ENCODE measurements around the gene ENOX1.

The ENOX1 gene

GRCh38 chr13:43305416-43305815, 481.4 kb downstream of the ENOX1 start:
- no peak overlapping the region for H3K4me3 ChIP-seq (ENCODE audit: low read depth, low read length)
- TF ChIP-seq CTCF (IDR thresholded peaks at IDR 0.05; ENCODE audit: low read depth, low read length) = no peak

- no peak for TF ChIP-seq CTCF (IDR thresholded peaks at IDR 0.05; ENCODE audit: low read depth, low read length)
- H3K4me3 ChIP-seq (ENCODE audit: low read depth, low read length) = no peak overlapping the region
These were observed 481.8 kb downstream of the ENOX1 start for GRCh38 chr13:43304945-43305344.

- no peak overlapping the region for H3K4me3 ChIP-seq (ENCODE audit: low read depth, low read length)
- no peak for TF ChIP-seq CTCF (IDR thresholded peaks at IDR 0.05; ENCODE audit: low read depth, low read length)
These were observed 482.3 kb downstream of the ENOX1 start for GRCh38 chr13:43304449-43304848.

- TF ChIP-seq CTCF (IDR thresholded peaks at IDR 0.05; ENCODE audit: low read depth, low read length) = peak; percentile 19; the same call in 1 of the 2 replicates
These were observed 483.6 kb downstream of the ENOX1 start for GRCh38 chr13:43303033-43303729.

GRCh38 chr13:43301346-43301969, 485.3 kb downstream of the ENOX1 start:
- no peak for TF ChIP-seq CTCF (IDR thresholded peaks at IDR 0.05; ENCODE audit: low read depth, low read length)
- no peak overlapping the region for H3K4me3 ChIP-seq (ENCODE audit: low read depth, low read length)

More at GRCh38 chr13:43303033-43303729, 483.6 kb downstream of the ENOX1 start:
- H3K4me3 ChIP-seq (ENCODE audit: low read depth, low read length) = no peak overlapping the region

GRCh38 chr13:43300865-43301264, 485.9 kb downstream of the ENOX1 start:
- no peak overlapping the region for H3K4me3 ChIP-seq (ENCODE audit: low read depth, low read length)
- no peak for TF ChIP-seq CTCF (IDR thresholded peaks at IDR 0.05; ENCODE audit: low read depth, low read length)

- no peak for TF ChIP-seq CTCF (IDR thresholded peaks at IDR 0.05; ENCODE audit: low read depth, low read length)
- H3K4me3 ChIP-seq (ENCODE audit: low read depth, low read length) = no peak overlapping the region
These were observed 487.4 kb downstream of the ENOX1 start for GRCh38 chr13:43299374-43299773.
